Neural progenitor cell (in vitro differentiated cells): ENCODE data around the gene SLC9C2. TPM values are rescaled to one million over a fixed set of nuclear protein-coding genes. Genes with fewer than 3 reads are reported as not detected.

Experiments used
- DNase-seq: peaks from one replicate; pipeline ENCODE4 v3.0.0-alpha.2; 2016; ENCODE audit warnings: low spot score
- H2AFZ ChIP-seq: fragments of 200-600 bp; sonication (generic); replicated peaks from 2 replicates; pipeline ENCODE4 v1.6.1; 2016; ENCODE audit warnings: antibody characterized with exemption
- H3F3A ChIP-seq: fragments of 200-600 bp; sonication (generic); 2 replicates; pipeline ENCODE4 v1.6.1; 2016; ENCODE audit warnings: antibody characterized with exemption, low read depth
- H3K27ac ChIP-seq: fragments of 200-600 bp; sonication (generic); 2 replicates; pipeline ENCODE4 v1.5.1; 2016; ENCODE audit warnings: mild to moderate bottlenecking
- H3K27me3 ChIP-seq: fragments of 200-600 bp; sonication (generic); 2 replicates; pipeline ENCODE4 v1.6.1; 2016; ENCODE audit warnings: mild to moderate bottlenecking, moderate library complexity
- H3K36me3 ChIP-seq: fragments of 200-600 bp; sonication (generic); 2 replicates; pipeline ENCODE4 v1.5.1; 2016
- H3K4me1 ChIP-seq: fragments of 200-600 bp; sonication (generic); 2 replicates; pipeline ENCODE4 v1.6.1; 2016; ENCODE audit warnings: mixed run types
- H3K4me2 ChIP-seq: fragments of 200-600 bp; sonication (generic); 2 replicates; pipeline ENCODE4 v1.6.1; 2016
- H3K4me3 ChIP-seq: fragments of 200-600 bp; sonication (generic); 2 replicates; pipeline ENCODE4 v1.5.1; 2016
- H3K79me2 ChIP-seq: fragments of 200-600 bp; sonication (generic); 2 replicates; pipeline ENCODE4 v1.6.1; 2016; ENCODE audit warnings: low read depth
- H3K9ac ChIP-seq: fragments of 200-600 bp; sonication (generic); 2 replicates; pipeline ENCODE4 v1.6.1; 2016
- H3K9me3 ChIP-seq: fragments of 200-600 bp; sonication (generic); 2 replicates; pipeline ENCODE4 v1.5.1; 2016; ENCODE audit warnings: low read depth
- H4K20me1 ChIP-seq: fragments of 200-600 bp; sonication (generic); 2 replicates; pipeline ENCODE4 v1.6.1; 2016; ENCODE audit warnings: low read depth
- H3K27ac Mint-ChIP-seq: 3 replicates; pipeline ENCODE4 v1.8.0; 2021; ENCODE audit warnings: mixed read lengths
- H3K27me3 Mint-ChIP-seq: 2 replicates; pipeline ENCODE4 v1.8.0; 2022; ENCODE audit warnings: low read depth, mild to moderate bottlenecking, inconsistent platforms, moderate library complexity, mixed read lengths; ENCODE audit not compliant: insufficient read depth
- H3K36me3 Mint-ChIP-seq: 3 replicates; pipeline ENCODE4 v1.8.0; 2021; ENCODE audit warnings: mixed read lengths
- H3K4me1 Mint-ChIP-seq: 3 replicates; pipeline ENCODE4 v1.8.0; 2021; ENCODE audit warnings: mixed read lengths
- H3K4me3 Mint-ChIP-seq: 3 replicates; pipeline ENCODE4 v1.8.0; 2021; ENCODE audit warnings: mild to moderate bottlenecking, moderate library complexity, mixed read lengths
- H3K9me3 Mint-ChIP-seq: 3 replicates; pipeline ENCODE4 v1.8.0; 2020; ENCODE audit warnings: mixed read lengths
- EZH2 ChIP-seq: fragments of 200-600 bp; sonication (generic); IDR thresholded peaks from 2 replicates; pipeline ENCODE4 v1.6.1; 2017; ENCODE audit warnings: antibody characterized with exemption, mild to moderate bottlenecking, moderate library complexity
- EZH2phosphoT487 ChIP-seq: fragments of 200-600 bp; sonication (generic); IDR thresholded peaks from 2 replicates; pipeline ENCODE4 v1.6.1; 2017; ENCODE audit warnings: antibody characterized with exemption
- total RNA-seq: library from RNA; depleted of rRNA; stranded (reverse); fragments of >200 nt; gene quantifications from 2 replicates; pipeline ENCODE4 v1.2.3, GENCODE V29; 2015; ENCODE audit warnings: low replicate concordance
- TF ChIP-seq, protein P1 (sequence below): fragments of 200-600 bp; sonication (generic); IDR thresholded peaks from 2 replicates; pipeline ENCODE4 v1.5.1; 2017; ENCODE audit warnings: antibody characterized with exemption, mild to moderate bottlenecking

The SLC9C2 gene
- total RNA-seq, 1 donor from 2014 or later: not detected

DNA sequence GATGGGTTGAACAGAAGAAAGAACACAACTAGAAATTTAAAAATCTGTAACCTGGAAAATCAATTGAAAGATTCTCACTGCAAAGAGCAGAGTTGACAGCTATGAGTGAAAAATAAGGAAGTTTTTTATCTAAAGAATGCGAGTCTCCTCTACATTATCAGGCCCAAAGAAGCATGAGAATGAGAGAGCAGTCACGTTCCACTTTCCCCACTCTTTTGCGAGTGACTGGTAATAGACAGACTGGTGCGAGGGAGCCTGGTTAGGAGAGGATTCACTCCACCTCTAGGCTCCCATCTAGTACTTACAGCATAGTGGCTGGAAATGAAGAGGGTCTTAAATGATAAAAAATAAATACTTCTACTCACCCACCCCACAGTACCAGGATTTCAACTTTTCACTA is 73.8 kb downstream of the SLC9C2 start:
- Histone ChIP-seq H3K4me2 (no peak overlapping the region), H3K4me1 (peaks cover 25% of the 10 kb centered on the region), H3F3A (peaks cover 6% of the 10 kb centered on the region), H3K27me3 (no peaks in the 10 kb centered on the region), H3K9me3 (no peaks in the 10 kb centered on the region), H2AFZ (peak overlapping the region; percentile 14), H3K27ac (no peak overlapping the region), H3K9ac (no peak overlapping the region), H3K4me3 (no peak overlapping the region), H4K20me1 (no peaks in the 10 kb centered on the region), H3K79me2 (no peaks in the 10 kb centered on the region), H3K36me3 (no peaks in the 10 kb centered on the region)
- Mint-ChIP-seq H3K27ac (no peak overlapping the region), H3K27me3 (no peaks in the 10 kb centered on the region), H3K4me3 (no peak overlapping the region), H3K9me3 (no peaks in the 10 kb centered on the region), H3K4me1 (peaks cover 22% of the 10 kb centered on the region), H3K36me3 (no peaks in the 10 kb centered on the region)
- no peak for DNase-seq
- TF ChIP-seq EZH2phosphoT487 (no peak), EZH2 (no peak)
- TF ChIP-seq, protein P1, sequence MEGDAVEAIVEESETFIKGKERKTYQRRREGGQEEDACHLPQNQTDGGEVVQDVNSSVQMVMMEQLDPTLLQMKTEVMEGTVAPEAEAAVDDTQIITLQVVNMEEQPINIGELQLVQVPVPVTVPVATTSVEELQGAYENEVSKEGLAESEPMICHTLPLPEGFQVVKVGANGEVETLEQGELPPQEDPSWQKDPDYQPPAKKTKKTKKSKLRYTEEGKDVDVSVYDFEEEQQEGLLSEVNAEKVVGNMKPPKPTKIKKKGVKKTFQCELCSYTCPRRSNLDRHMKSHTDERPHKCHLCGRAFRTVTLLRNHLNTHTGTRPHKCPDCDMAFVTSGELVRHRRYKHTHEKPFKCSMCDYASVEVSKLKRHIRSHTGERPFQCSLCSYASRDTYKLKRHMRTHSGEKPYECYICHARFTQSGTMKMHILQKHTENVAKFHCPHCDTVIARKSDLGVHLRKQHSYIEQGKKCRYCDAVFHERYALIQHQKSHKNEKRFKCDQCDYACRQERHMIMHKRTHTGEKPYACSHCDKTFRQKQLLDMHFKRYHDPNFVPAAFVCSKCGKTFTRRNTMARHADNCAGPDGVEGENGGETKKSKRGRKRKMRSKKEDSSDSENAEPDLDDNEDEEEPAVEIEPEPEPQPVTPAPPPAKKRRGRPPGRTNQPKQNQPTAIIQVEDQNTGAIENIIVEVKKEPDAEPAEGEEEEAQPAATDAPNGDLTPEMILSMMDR: no peak

DNA sequence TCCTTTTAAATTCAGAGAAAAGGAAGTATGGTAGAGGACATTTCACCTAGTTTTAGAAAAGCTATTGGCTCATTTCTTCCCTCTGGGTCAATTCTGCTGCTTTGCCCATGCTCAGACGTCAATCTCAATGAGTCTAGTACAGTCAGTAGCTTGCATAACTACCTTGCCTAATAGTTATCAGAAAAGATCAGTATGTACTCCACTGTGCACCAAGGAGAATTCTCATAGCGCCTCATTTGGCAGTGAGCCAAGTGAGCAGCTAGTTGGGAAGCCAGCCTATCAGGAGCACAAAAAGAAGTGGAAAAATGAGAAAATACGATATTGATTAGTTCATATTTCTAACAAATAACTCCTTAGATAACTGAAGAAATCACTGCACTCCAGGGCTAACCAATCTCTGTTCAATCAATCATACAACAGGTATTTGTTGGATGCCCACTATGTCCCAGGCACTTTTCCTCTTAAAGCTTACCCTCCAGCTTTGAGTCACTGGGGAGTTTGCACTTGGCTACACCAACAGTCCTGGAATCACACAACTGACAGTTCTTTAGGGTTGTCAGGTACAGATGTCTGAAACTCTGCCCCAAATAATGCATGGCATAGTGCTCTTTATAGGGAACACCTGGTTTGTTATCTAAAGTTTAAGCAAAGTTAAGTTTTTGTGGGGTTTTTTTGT is 75.6 kb downstream of the SLC9C2 start:
- TF ChIP-seq EZH2phosphoT487 (no peak), EZH2 (no peak)
- TF ChIP-seq, protein P1: no peak
- H3K9me3 Mint-ChIP-seq: no peaks in the 10 kb centered on the region

DNA sequence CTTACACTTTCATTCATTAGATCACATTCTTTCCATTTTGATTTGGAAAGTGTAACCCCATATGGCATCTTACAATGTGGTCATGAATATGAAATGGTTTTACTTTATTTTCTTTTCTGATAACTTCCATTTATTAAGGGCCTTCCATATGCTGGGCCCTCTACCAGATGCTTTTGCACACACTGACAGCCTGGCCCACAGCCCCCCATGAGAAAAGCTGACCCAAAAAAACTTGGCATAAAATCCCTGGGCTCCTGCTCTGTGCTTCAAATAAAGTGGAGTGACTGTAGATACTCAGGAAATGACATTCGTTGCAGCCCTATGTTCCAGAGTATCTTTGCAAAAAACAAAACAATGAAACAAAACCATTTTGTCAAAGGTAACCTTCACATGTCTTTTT is 76.9 kb downstream of the SLC9C2 start:
- H3K9ac ChIP-seq: no peak overlapping the region
- no peaks in the 10 kb centered on the region for H3K9me3 ChIP-seq
- peaks cover 11% of the 10 kb centered on the region for H3K4me1 Mint-ChIP-seq
- no peak overlapping the region for H3K27ac ChIP-seq
- no peak overlapping the region for H2AFZ ChIP-seq
- H3K9me3 Mint-ChIP-seq: no peaks in the 10 kb centered on the region
- H3K79me2 ChIP-seq: no peaks in the 10 kb centered on the region
- H3K36me3 ChIP-seq: no peaks in the 10 kb centered on the region
- peaks cover 13% of the 10 kb centered on the region for H3K4me1 ChIP-seq
- H4K20me1 ChIP-seq: no peaks in the 10 kb centered on the region
- no peaks in the 10 kb centered on the region for H3K27me3 ChIP-seq
- no peaks in the 10 kb centered on the region for H3K36me3 Mint-ChIP-seq
- no peak overlapping the region for H3K27ac Mint-ChIP-seq
- H3K4me3 Mint-ChIP-seq: no peak overlapping the region
- no peak overlapping the region for H3K4me2 ChIP-seq
- TF ChIP-seq EZH2 (no peak), EZH2phosphoT487 (no peak)
- TF ChIP-seq, protein P1: no peak
- DNase-seq: no peak
- no peaks in the 10 kb centered on the region for H3K27me3 Mint-ChIP-seq
- H3K4me3 ChIP-seq: no peak overlapping the region
- H3F3A ChIP-seq: peaks cover 6% of the 10 kb centered on the region

More for the DNA sequence above, 75.6 kb downstream of the SLC9C2 start:
- H2AFZ ChIP-seq: no peak overlapping the region
- no peak overlapping the region for H3K4me3 Mint-ChIP-seq
- no peaks in the 10 kb centered on the region for H3K9me3 ChIP-seq
- H3K4me1 ChIP-seq: peaks cover 24% of the 10 kb centered on the region
- H3K79me2 ChIP-seq: no peaks in the 10 kb centered on the region
- no peaks in the 10 kb centered on the region for H3K36me3 ChIP-seq
- H3K4me1 Mint-ChIP-seq: peaks cover 22% of the 10 kb centered on the region
- DNase-seq: no peak
- no peaks in the 10 kb centered on the region for H4K20me1 ChIP-seq
- H3K36me3 Mint-ChIP-seq: no peaks in the 10 kb centered on the region
- H3K27me3 ChIP-seq: no peaks in the 10 kb centered on the region
- H3K4me3 ChIP-seq: no peak overlapping the region
- no peak overlapping the region for H3K27ac Mint-ChIP-seq
- no peak overlapping the region for H3K9ac ChIP-seq
- peaks cover 6% of the 10 kb centered on the region for H3F3A ChIP-seq
- no peaks in the 10 kb centered on the region for H3K27me3 Mint-ChIP-seq
- H3K4me2 ChIP-seq: no peak overlapping the region
- no peak overlapping the region for H3K27ac ChIP-seq
